ENCODE data around the gene KDM4E.

KDM4E gene

GRCh38 chr11:95024958-95025357 lies at the start of gene KDM4E:
Gene KDM4E, plus strand, starts transcription at chr11:95025258. Its CDS starts 300 bp downstream, at chr11:95025558.
- TF ChIP-seq CTCF (IDR thresholded peaks at IDR 0.05), result no peak

GRCh38 chr11:94975599-94975998 lies 49.5 kb upstream of the KDM4E start:
- no peak for TF ChIP-seq CTCF (IDR thresholded peaks at IDR 0.05)

GRCh38 chr11:94987378-94987777 lies 37.7 kb upstream of the KDM4E start:
- no peak for TF ChIP-seq CTCF (IDR thresholded peaks at IDR 0.05)

- TF ChIP-seq CTCF (IDR thresholded peaks at IDR 0.05), result no peak
These were observed 36.3 kb upstream of the KDM4E start for GRCh38 chr11:94988748-94989147.

GRCh38 chr11:94993400-94993943 lies 31.6 kb upstream of the KDM4E start:
- no peak for TF ChIP-seq CTCF (IDR thresholded peaks at IDR 0.05)

GRCh38 chr11:94997437-94997836 lies 27.6 kb upstream of the KDM4E start:
- peak; percentile 25; the same call in 1 of the 2 replicates for TF ChIP-seq CTCF (IDR thresholded peaks at IDR 0.05)

GRCh38 chr11:94998285-94998684 lies 26.8 kb upstream of the KDM4E start:
- no peak for TF ChIP-seq CTCF (IDR thresholded peaks at IDR 0.05)

GRCh38 chr11:95003716-95004115 lies 21.3 kb upstream of the KDM4E start:
- TF ChIP-seq CTCF (IDR thresholded peaks at IDR 0.05), result no peak
